B cell (primary cell): Measurements from ENCODE around the gene SCUBE1. TPM values are rescaled to one million over a fixed set of nuclear protein-coding genes. Genes with fewer than 3 reads are reported as not detected.

Source experiments
- ATAC-seq: fragments of 200-7000 bp; cut with Tn5 transposase; one replicate; pipeline ENCODE4 v1.10.0; 2021; ENCODE audit warnings: low read depth, mild to moderate bottlenecking, moderate number of reproducible peaks, moderate library complexity
- CTCF ChIA-PET: fragments of 350-600 bp; sonication (Branson Sonifier 250); formaldehyde crosslinking; loops from one replicate; lab custom pipeline; 2021; ENCODE audit warnings: antibody characterized with exemption, inconsistent platforms; lab: Charles Lee
- POLR2A ChIA-PET: fragments of 350-600 bp; sonication (Branson Sonifier 250); formaldehyde crosslinking; loops from one replicate; lab custom pipeline; 2021; ENCODE audit warnings: antibody characterized with exemption; lab: Charles Lee
- DNase-seq: peaks from one replicate; pipeline ENCODE4 v3.0.0; 2013
- H2AFZ ChIP-seq: 2 replicates; pipeline ENCODE4 v1.6.1; 2012; ENCODE audit warnings: mild to moderate bottlenecking, low read depth, low read length; ENCODE audit not compliant: insufficient read depth, poor library complexity, severe bottlenecking
- H3K27ac ChIP-seq, 2 donors: 1 replicate in 1 of 2; 2 replicates in 1 of 2; pipeline ENCODE4 v1.5.1; 2012 to 2013; ENCODE audit warnings: low read length in 2 of 2, mild to moderate bottlenecking in 2 of 2, moderate library complexity in 1 of 2
- H3K27me3 ChIP-seq, 4 experiments: fragments of 200-600 bp in 1 of 4; sonication (generic) in 1 of 4; replicated peaks in 1 of 4; 1 replicate in 2 of 4; 2 replicates in 2 of 4; pipeline versions ENCODE4 v1.6.1 to v1.7.0; 2013 to 2016; ENCODE audit warnings: low read length in 3 of 4, mild to moderate bottlenecking in 2 of 4, mixed read lengths in 1 of 4, moderate library complexity in 1 of 4; ENCODE audit not compliant: insufficient read depth in 4 of 4, control insufficient read depth in 3 of 4; ENCODE audit errors: control extremely low read depth in 1 of 4
- H3K36me3 ChIP-seq, 2 experiments: replicated peaks in 1 of 2; 1 replicate in 1 of 2; 2 replicates in 1 of 2; pipeline versions ENCODE4 v1.6.1 to v1.7.1; 2013; ENCODE audit warnings: low read length in 1 of 2; ENCODE audit not compliant: insufficient read depth in 2 of 2, control insufficient read depth in 1 of 2; ENCODE audit errors: control extremely low read depth in 1 of 2, extremely low read depth in 1 of 2
- H3K4me1 ChIP-seq, 2 donors: fragments of 200-600 bp in 1 of 2; sonication (generic) in 1 of 2; 1 replicate in 1 of 2; 2 replicates in 1 of 2; pipeline versions ENCODE4 v1.5.1 to v1.6.1; 2013 to 2017; ENCODE audit warnings: low read length in 2 of 2; ENCODE audit not compliant: control insufficient read depth in 2 of 2, insufficient read depth in 2 of 2
- H3K4me2 ChIP-seq: replicated peaks from 2 replicates; pipeline ENCODE3; 2012; ENCODE audit warnings: mild to moderate bottlenecking, low read depth, low read length; ENCODE audit not compliant: poor library complexity, severe bottlenecking
- H3K4me3 ChIP-seq, 5 experiments: fragments of 200-600 bp in 1 of 5; sonication (generic) in 1 of 5; 1 replicate in 3 of 5; 2 replicates in 2 of 5; pipeline versions ENCODE4 v1.5.1 to v1.7.0; 2011 to 2016; ENCODE audit warnings: low read length in 4 of 5, mild to moderate bottlenecking in 4 of 5, low read depth in 2 of 5, control low read depth in 1 of 5, moderate library complexity in 1 of 5; ENCODE audit not compliant: insufficient read depth in 1 of 5; ENCODE audit errors: control extremely low read depth in 1 of 5, extremely low read depth in 1 of 5
- H3K79me2 ChIP-seq: fragments of 200-600 bp; sonication (generic); one replicate; pipeline ENCODE4 v1.6.0; 2016; ENCODE audit warnings: low read length; ENCODE audit not compliant: control insufficient read depth, insufficient read depth
- H3K9ac ChIP-seq: fragments of 200-600 bp; sonication (generic); 2 replicates; pipeline ENCODE4 v1.6.1; 2017; ENCODE audit warnings: mild to moderate bottlenecking, low read length, moderate library complexity
- H3K9me3 ChIP-seq, 3 donors: one replicate each; pipeline versions ENCODE4 v1.6.1 to v1.7.1; 2013; ENCODE audit warnings: low read length in 2 of 3; ENCODE audit not compliant: control insufficient read depth in 2 of 3, insufficient read depth in 1 of 3; ENCODE audit errors: control extremely low read depth in 1 of 3
- H4K20me1 ChIP-seq: 2 replicates; pipeline ENCODE4 v1.6.0; 2012; ENCODE audit warnings: mild to moderate bottlenecking, low read length; ENCODE audit not compliant: insufficient read depth, control insufficient read depth, poor library complexity, severe bottlenecking
- H3K27ac Mint-ChIP-seq: one replicate; pipeline ENCODE4 v1.8.0; 2021; ENCODE audit warnings: mixed read lengths
- H3K27me3 Mint-ChIP-seq: one replicate; pipeline ENCODE4 v1.8.0; 2021; ENCODE audit warnings: mixed read lengths
- H3K4me1 Mint-ChIP-seq: one replicate; pipeline ENCODE4 v1.8.0; 2021; ENCODE audit warnings: mixed read lengths
- H3K4me3 Mint-ChIP-seq: one replicate; pipeline ENCODE4 v1.8.0; 2021; ENCODE audit warnings: mixed read lengths
- H3K9me3 Mint-ChIP-seq: one replicate; pipeline ENCODE4 v1.8.0; 2022; ENCODE audit warnings: mixed read lengths; ENCODE audit not compliant: insufficient read depth
- EZH2 ChIP-seq: IDR thresholded peaks from 2 replicates; pipeline ENCODE4 v1.6.1; 2012; ENCODE audit warnings: borderline replicate concordance, low read depth, mild to moderate bottlenecking, moderate library complexity, low read length; ENCODE audit not compliant: insufficient read depth, poor library complexity, severe bottlenecking
- WGBS: methylation state at CpG from one replicate; pipeline ENCODE4 v1.1.5; 2013; ENCODE audit warnings: missing lambda C conversion rate; ENCODE audit not compliant: insufficient coverage; 5-methylcytosine and 5-hydroxymethylcytosine counted together
- intact Hi-C: fragments of 100-400 bp; cut with micrococcal nuclease; formaldehyde crosslinking; loops from one replicate; pipeline ENCODE4 v1.10.0; 2022
- polyA plus RNA-seq: library from polyadenylated mRNA; depleted of rRNA; stranded (reverse); fragments of >200 nt; gene quantifications from 2 replicates; pipeline ENCODE4 v1.2.3, GENCODE V29; 2012
- total RNA-seq, 2 donors: library from RNA; stranded (reverse); fragments of 120-200 nt in 1 of 2; gene quantifications; 1 replicate in 1 of 2; 2 replicates in 1 of 2; pipeline versions ENCODE4 v1.2.3 to v1.2.4, GENCODE V29; 2013 to 2022
- TF ChIP-seq, protein P1 (sequence below): fragments of 200-600 bp; IDR thresholded peaks from one replicate; pipeline ENCODE4 v1.8.0; 2022; ENCODE audit warnings: antibody characterized with exemption, mild to moderate bottlenecking

The SCUBE1 gene
- total and polyA plus RNA-seq, 2 donors (not counting 1 experiment from before 2014, with no cell fraction given): not detected

DNA sequence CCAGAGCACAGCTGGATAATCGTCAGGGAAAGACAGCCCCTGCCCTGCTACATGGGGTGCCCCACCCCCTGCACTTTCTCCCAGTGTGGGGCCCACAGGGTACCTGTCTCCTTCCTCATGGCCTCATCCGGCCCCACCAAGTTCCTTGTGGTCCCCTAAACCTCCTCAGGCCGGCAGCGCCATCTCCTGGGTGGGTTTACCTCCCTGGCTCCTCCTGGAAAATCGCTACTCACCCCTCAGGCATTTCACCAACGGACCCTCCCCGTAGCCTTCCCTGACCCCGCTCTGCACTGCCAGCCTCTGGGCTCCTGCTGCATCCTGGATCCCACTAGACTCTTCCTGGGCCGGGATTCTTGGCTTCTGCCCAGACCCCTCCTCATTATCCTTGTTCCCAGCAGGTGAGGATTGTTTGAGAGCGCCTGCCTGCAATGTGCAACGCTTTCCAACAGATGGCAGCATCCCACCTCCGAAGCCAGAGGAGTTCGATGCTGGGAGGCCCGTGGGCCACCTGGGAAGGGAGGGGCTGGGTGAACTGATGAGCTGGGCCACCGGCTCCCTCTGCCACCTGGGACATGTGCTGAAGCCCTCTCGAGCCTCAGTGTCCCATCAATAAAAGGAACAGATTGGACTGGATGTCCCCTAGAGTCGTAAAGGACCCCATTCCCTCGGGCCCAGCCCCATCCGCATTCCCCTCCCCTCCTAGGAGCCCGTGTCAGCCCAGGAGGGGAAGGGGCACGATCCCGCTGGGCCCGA, 112.0 kb downstream of the SCUBE1 start:
- Histone ChIP-seq H3K27me3 (peaks cover 0 to 15% (median 0%) of the 10 kb centered on the region in 4 experiments), H3K36me3 (no peaks in the 10 kb centered on the region), H2AFZ (no peak overlapping the region), H3K79me2 (no peaks in the 10 kb centered on the region), H3K4me3 (no peak overlapping the region), H4K20me1 (no peaks in the 10 kb centered on the region), H3K9ac (no peak overlapping the region), H3K4me2 (no peak overlapping the region), H3K4me1 (peaks cover 4 to 7% of the 10 kb centered on the region in 2 donors), H3K9me3 (no peaks in the 10 kb centered on the region), H3K27ac (no peak overlapping the region)
- TF ChIP-seq EZH2: no peak
- TF ChIP-seq, protein P1, sequence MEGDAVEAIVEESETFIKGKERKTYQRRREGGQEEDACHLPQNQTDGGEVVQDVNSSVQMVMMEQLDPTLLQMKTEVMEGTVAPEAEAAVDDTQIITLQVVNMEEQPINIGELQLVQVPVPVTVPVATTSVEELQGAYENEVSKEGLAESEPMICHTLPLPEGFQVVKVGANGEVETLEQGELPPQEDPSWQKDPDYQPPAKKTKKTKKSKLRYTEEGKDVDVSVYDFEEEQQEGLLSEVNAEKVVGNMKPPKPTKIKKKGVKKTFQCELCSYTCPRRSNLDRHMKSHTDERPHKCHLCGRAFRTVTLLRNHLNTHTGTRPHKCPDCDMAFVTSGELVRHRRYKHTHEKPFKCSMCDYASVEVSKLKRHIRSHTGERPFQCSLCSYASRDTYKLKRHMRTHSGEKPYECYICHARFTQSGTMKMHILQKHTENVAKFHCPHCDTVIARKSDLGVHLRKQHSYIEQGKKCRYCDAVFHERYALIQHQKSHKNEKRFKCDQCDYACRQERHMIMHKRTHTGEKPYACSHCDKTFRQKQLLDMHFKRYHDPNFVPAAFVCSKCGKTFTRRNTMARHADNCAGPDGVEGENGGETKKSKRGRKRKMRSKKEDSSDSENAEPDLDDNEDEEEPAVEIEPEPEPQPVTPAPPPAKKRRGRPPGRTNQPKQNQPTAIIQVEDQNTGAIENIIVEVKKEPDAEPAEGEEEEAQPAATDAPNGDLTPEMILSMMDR: peak; percentile 98
- DNase-seq (peak; percentile 72), ATAC-seq (peak; percentile 69)
- Mint-ChIP-seq H3K9me3 (no peaks in the 10 kb centered on the region), H3K27me3 (peaks cover 6% of the 10 kb centered on the region), H3K4me1 (peaks cover 4% of the 10 kb centered on the region), H3K4me3 (no peak overlapping the region), H3K27ac (no peak overlapping the region)
- ChIA-PET POLR2A (no interaction called here), CTCF (interaction anchor here (0.7 to 4.4 kb wide), 11 partner anchors 8 to 1395 kb away, joined by 3 to 71 read pairs (median 4); no protein-coding TSS in a partner anchor)
- 21% methylated on average over 21 of the region's 23 CpGs for WGBS
- intact Hi-C loops: no loop called here

DNA sequence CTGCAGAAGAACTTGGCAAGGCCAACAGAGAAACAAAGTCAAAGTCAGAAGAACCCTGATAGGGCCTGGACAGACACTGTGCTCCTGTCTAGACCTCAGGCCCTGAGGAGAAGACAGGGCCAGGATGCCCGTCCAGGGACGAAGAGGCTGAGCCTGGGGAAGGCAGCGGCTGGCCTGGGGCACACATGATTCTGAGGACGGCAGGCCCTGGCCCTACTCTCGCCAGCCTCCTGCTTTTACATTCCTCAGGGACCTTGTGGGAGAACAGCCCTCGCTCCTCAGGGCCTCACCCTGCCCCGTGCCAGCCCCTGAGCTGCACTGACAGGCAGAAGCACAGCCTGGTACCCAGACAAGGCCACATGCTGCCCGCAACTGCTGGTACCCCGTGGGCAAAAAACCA, 112.6 kb downstream of the SCUBE1 start:
- ChIA-PET POLR2A (no interaction called here), CTCF (interaction anchor here (1.4 to 4.4 kb wide), 4 partner anchors 46 to 155 kb away, joined by 3 to 71 read pairs (median 8); no protein-coding TSS in a partner anchor)
- Histone ChIP-seq H3K27ac (no peak overlapping the region), H2AFZ (no peak overlapping the region), H3K36me3 (no peaks in the 10 kb centered on the region), H3K4me2 (no peak overlapping the region), H3K79me2 (no peaks in the 10 kb centered on the region), H3K4me3 (no peak overlapping the region), H3K9ac (no peak overlapping the region), H4K20me1 (no peaks in the 10 kb centered on the region), H3K27me3 (peaks cover 0 to 15% (median 0%) of the 10 kb centered on the region in 4 experiments), H3K9me3 (no peaks in the 10 kb centered on the region), H3K4me1 (peaks cover 4 to 7% of the 10 kb centered on the region in 2 donors)
- no peak for ATAC-seq
- Mint-ChIP-seq H3K9me3 (no peaks in the 10 kb centered on the region), H3K4me3 (no peak overlapping the region), H3K27me3 (peaks cover 10% of the 10 kb centered on the region), H3K4me1 (peaks cover 4% of the 10 kb centered on the region), H3K27ac (no peak overlapping the region)
- TF ChIP-seq, protein P1: no peak
- TF ChIP-seq EZH2: no peak
- intact Hi-C loops: no loop called here
- DNase-seq: no peak
- 37% methylated on average over 9 of the region's 9 CpGs for WGBS
